Measurements from ENCODE around the gene FLT1. TPM values are rescaled to one million over a fixed set of nuclear protein-coding genes. Genes with fewer than 3 reads are reported as not detected.
A peak's percentile ranks its signal among the peaks of the same experiment; 100 is the strongest.

Gene FLT1
- total and polyA plus RNA-seq, 2 of the 13 experiments (the other 11 are each of a cell fraction or from before 2014, with no cell fraction given): 0.02 TPM; not detected in 1

DNA sequence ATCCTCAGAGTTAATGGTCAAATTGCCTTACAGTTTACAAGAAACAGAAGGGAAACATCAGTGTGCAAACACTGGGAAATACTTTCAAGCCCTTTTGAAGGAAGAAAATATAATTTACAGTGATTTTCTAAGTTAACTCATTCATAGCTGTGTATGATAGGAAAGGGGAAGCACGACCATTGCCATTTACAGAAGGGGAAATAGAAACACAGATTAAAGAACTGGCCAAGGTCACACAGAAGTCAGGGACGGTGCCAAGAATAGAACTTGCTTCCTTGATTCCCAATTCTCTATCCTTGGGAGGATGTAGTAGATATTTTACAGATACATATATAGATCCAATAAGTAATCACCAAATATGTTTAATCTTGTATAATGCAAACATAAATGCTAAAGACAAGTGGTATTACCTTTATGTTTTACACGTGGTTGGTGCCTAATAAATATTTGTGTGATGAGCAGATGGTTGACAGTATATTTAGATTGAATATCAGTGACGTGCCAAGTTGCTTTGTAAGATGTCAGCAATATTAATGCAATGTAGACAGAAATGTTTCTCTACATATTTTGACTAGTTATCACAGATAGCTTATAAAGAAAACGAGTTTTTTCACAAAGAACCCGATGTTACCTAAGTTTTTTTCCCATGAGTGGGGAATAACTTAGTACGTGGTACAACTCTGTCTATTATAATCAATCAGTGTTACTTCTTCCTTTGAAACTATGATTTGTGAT, 73.1 kb downstream of the FLT1 start:
- Histone ChIP-seq H3K79me2 (ENCODE audit: insufficient read depth, low read length) (no peaks in the 10 kb centered on the region), H3K36me3 (replicated peaks in 1 of 2; ENCODE audit: control insufficient read depth in 1 of 2, insufficient read depth in 2 of 2, low read length in 2 of 2) (no peaks in the 10 kb centered on the region), H3K27me3 (ENCODE audit: control insufficient read depth in 1 of 2, insufficient read depth in 2 of 2, low read length in 2 of 2) (no peaks in the 10 kb centered on the region), H3K4me2 (ENCODE audit: low read depth, low read length) (no peak overlapping the region), H2AFZ (ENCODE audit: low read length) (no peak overlapping the region), H3K9me3 (ENCODE audit: low read length) (no peaks in the 10 kb centered on the region), H3K4me3 (replicated peaks in 1 of 3; ENCODE audit: insufficient read depth in 1 of 3, low read depth in 2 of 3, low read length in 3 of 3) (no peak overlapping the region), H4K20me1 (ENCODE audit: insufficient read depth, low read length) (no peaks in the 10 kb centered on the region), H3K9ac (ENCODE audit: insufficient read depth, low read depth, low read length) (no peak overlapping the region), H3K27ac (ENCODE audit: extremely low read length, insufficient read depth, low read length) (no peak overlapping the region), H3K4me1 (ENCODE audit: insufficient read depth, low read length) (no peaks in the 10 kb centered on the region)
- in situ Hi-C loops (cut with HindIII; ENCODE audit: extremely low pct_ligation_motif_present, low pct_unique_long_range_greater_than_20kb) (no loop called here), intact Hi-C loops (cut with micrococcal nuclease; ENCODE audit: unreplicated experiment) (no loop called here)
- ChIA-PET CTCF (ENCODE audit: low intra/inter-chr PET ratio, low total read pairs) (no interaction called here), POLR2A (no interaction called here)
- no TSS peak for BruUV-seq (replicated peaks)
- TF ChIP-seq MAFK (conservative IDR thresholded peaks at IDR 0.05 in 1 of 2, IDR thresholded peaks at IDR 0.05 in 1 of 2; ENCODE audit: low read length in 2 of 2) (peak; percentile 22 to 76; a peak in 3 of 4 replicates), YY1 (IDR thresholded peaks at IDR 0.05; ENCODE audit: insufficient read depth, insufficient replicate concordance, low read depth, low read length) (no peak), ZNF609 (CRISPR knock-in tag; IDR thresholded peaks at IDR 0.05; ENCODE audit: borderline replicate concordance) (no peak), MAFF (IDR thresholded peaks at IDR 0.05; ENCODE audit: low read depth, low read length) (peak; percentile 76)
- FAIRE-seq (no peak), ATAC-seq (no peak), DNase-seq (ENCODE audit: low spot score) (no peak)
- 6% methylated on average over 7 of the region's 7 CpGs for WGBS (ENCODE audit: low lambda C conversion rate)
